GM13977 (cell line): Measurements from ENCODE around the gene TGFBR2.

Experiments
- DNase-seq: peaks from one replicate; pipeline ENCODE4 v3.0.0; 2012; ENCODE audit warnings: low spot score
- CTCF ChIP-seq: IDR thresholded peaks from 2 replicates; pipeline ENCODE4 v1.5.1; 2012; ENCODE audit warnings: mild to moderate bottlenecking, control low read depth; ENCODE audit not compliant: insufficient read depth; ENCODE audit errors: extremely low read depth, missing control alignments
- in situ Hi-C: fragments of 300-500 bp; cut with MboI; formaldehyde crosslinking; loops from one replicate; pipeline ENCODE4 v1.12.0; 2022; ENCODE audit warnings: low sequenced_read_pairs, low pct_unique_long_range_greater_than_20kb, mixed read lengths, inconsistent platforms; ENCODE audit not compliant: unreplicated experiment

The TGFBR2 gene

GRCh38 chr3:30632521-30632920 lies 26.1 kb downstream of the TGFBR2 start:
- DNase-seq, result no peak
- TF ChIP-seq CTCF, result no peak
- in situ Hi-C loops, result no loop called here

GRCh38 chr3:30633718-30634117 lies 27.3 kb downstream of the TGFBR2 start:
- in situ Hi-C loops, result no loop called here

GRCh38 chr3:30634761-30635735 lies 28.6 kb downstream of the TGFBR2 start:
- DNase-seq, result no peak
- no peak for TF ChIP-seq CTCF
- in situ Hi-C loops, result no loop called here

More at GRCh38 chr3:30633718-30634117, 27.3 kb downstream of the TGFBR2 start:
- no peak for DNase-seq
- TF ChIP-seq CTCF, result no peak

- no peak for TF ChIP-seq CTCF
- in situ Hi-C loops, result no loop called here
- DNase-seq, result no peak
Observed at GRCh38 chr3:30637310-30638219, 31.2 kb downstream of the TGFBR2 start.

GRCh38 chr3:30638685-30639412 lies 32.4 kb downstream of the TGFBR2 start:
- in situ Hi-C loops, result no loop called here
- DNase-seq, result no peak
- TF ChIP-seq CTCF, result no peak

- no peak for TF ChIP-seq CTCF
- DNase-seq, result peak; percentile 39
- in situ Hi-C loops, result no loop called here
Observed at GRCh38 chr3:30639937-30640336, 33.5 kb downstream of the TGFBR2 start.
